Measurements from ENCODE around the gene METTL26. TPM values are rescaled to one million over a fixed set of nuclear protein-coding genes. Genes with fewer than 3 reads are reported as not detected.

Gene METTL26
- total and polyA plus RNA-seq, 11 donors = 39.6 to 187 (median 58.5) TPM

DNA sequence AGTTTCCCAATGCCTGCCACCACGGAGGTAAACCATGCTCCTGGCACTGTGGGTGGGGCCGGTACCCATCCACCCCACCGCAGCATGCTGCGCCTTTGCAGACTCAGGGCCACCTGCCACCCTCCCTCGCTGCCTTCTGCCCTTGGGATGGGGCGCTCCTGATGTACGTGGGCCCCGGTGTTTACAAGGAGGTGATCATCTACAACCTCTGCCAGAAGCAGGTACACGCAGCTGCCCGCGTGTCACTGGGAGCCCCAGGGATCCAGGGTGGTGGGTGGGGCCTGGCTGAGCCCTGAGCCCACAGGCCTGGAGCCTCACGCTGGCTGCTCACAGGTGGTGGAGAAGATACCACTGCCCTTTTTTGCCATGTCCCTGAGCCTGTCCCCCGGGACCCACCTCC is 30.5 kb upstream of the METTL26 start:
- WGBS, 4 donors = 87 to 93% (median 90%) methylated on average over 3 to 13 of the region's 13 CpGs
- ATAC-seq (no peak), DNase-seq (no peak)
- no peak for TF ChIP-seq POLR2A (IDR thresholded peaks at IDR 0.05)
- TF ChIP-seq, protein P1, sequence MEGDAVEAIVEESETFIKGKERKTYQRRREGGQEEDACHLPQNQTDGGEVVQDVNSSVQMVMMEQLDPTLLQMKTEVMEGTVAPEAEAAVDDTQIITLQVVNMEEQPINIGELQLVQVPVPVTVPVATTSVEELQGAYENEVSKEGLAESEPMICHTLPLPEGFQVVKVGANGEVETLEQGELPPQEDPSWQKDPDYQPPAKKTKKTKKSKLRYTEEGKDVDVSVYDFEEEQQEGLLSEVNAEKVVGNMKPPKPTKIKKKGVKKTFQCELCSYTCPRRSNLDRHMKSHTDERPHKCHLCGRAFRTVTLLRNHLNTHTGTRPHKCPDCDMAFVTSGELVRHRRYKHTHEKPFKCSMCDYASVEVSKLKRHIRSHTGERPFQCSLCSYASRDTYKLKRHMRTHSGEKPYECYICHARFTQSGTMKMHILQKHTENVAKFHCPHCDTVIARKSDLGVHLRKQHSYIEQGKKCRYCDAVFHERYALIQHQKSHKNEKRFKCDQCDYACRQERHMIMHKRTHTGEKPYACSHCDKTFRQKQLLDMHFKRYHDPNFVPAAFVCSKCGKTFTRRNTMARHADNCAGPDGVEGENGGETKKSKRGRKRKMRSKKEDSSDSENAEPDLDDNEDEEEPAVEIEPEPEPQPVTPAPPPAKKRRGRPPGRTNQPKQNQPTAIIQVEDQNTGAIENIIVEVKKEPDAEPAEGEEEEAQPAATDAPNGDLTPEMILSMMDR (IDR thresholded peaks at IDR 0.05) = no peak
- Histone ChIP-seq H3K27me3 (no peaks in the 10 kb centered on the region), H3K36me3 (peaks cover 0 to 26% (median 24%) of the 10 kb centered on the region in 9 donors), H3K9me3 (no peaks in the 10 kb centered on the region), H3K4me1 (peaks cover 6 to 22% (median 18%) of the 10 kb centered on the region in 12 donors), H3K4me3 (no peak overlapping the region), H3K27ac (no peak overlapping the region)
- intact Hi-C loops (cut with DNase I) = loop anchor here in 2 of 10 donors (10.0 kb wide), 2 partner anchors 242 to 272 kb away; partner anchors contain the start of genes NME4 (in 2 of the 2) and RAB11FIP3 (in 1 of the 2)

DNA sequence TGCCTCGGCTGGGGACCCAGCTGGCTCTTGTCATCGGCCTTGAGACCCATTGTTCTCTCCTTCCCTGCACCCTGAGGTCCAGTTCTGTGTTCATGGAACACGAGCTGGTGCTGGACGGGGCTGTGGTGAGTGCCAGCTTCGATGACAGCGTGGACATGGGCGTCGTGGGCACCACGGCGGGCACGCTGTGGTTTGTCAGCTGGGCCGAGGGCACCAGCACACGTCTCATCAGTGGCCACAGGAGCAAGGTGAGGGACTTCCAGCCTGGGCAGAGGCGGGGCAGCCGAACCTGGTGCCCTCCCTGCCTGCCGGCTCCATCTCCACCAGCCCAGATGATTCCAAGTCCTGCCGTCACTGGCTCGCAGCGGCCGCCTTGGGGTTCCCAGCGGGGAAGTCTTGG is 26.5 kb upstream of the METTL26 start:
- no peak for DNase-seq
- no peak overlapping the region for H3K4me3 ChIP-seq
- H3K36me3 ChIP-seq = peaks cover 0 to 7% (median 0%) of the 10 kb centered on the region in 9 donors
- H3K27me3 ChIP-seq = no peaks in the 10 kb centered on the region
- no peak overlapping the region for H3K27ac ChIP-seq
- H3K4me1 ChIP-seq = peaks cover 3 to 24% (median 15%) of the 10 kb centered on the region in 12 donors
- no peak for TF ChIP-seq POLR2A (IDR thresholded peaks at IDR 0.05)
- TF ChIP-seq, protein P1 (IDR thresholded peaks at IDR 0.05) = no peak
- 94 to 98% (median 96%) methylated on average over 17 to 21 of the region's 21 CpGs for WGBS, 4 donors
- ATAC-seq = no peak
- intact Hi-C loops (cut with DNase I) = loop anchor here in 4 of 10 donors (5.0 to 10.0 kb wide), 4 partner anchors 80 to 268 kb away; partner anchors contain the start of genes NME4 (in 2 of the 4) and RAB11FIP3 (in 1 of the 4)
- no peaks in the 10 kb centered on the region for H3K9me3 ChIP-seq

DNA sequence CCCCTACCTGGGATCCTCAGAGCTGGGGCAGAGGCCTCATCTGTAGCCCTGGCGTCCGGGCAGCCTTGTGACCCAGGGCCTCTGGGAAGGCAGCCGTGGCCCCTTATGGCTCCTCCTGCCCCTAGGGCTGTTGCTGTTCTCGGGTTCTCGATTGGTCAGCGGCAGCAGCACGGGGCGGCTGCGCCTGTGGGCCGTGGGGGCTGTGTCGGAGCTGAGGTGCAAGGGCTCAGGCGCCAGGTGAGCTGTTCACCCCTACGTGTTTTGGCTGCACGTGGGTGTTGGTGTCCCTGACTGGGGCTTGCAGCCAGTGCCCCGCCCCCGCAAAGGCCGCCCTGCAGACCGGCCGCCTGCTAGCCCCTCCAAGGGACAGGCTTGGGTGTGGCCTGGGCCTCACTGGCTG is 26.0 kb upstream of the METTL26 start:
- no peak for DNase-seq
- intact Hi-C loops (cut with DNase I) = loop anchor here in 4 of 10 donors (5.0 to 10.0 kb wide), 4 partner anchors 80 to 267 kb away; partner anchors contain the start of genes NME4 (in 2 of the 4) and RAB11FIP3 (in 1 of the 4)
- H3K27me3 ChIP-seq = no peaks in the 10 kb centered on the region
- H3K4me1 ChIP-seq = peaks cover 0 to 19% (median 11%) of the 10 kb centered on the region in 12 donors
- 88 to 96% (median 94%) methylated on average over 3 to 19 of the region's 19 CpGs for WGBS, 4 donors
- no peak for TF ChIP-seq POLR2A (IDR thresholded peaks at IDR 0.05)
- TF ChIP-seq, protein P1 (IDR thresholded peaks at IDR 0.05) = no peak
- no peak for ATAC-seq
- H3K4me3 ChIP-seq = no peak overlapping the region
- no peaks in the 10 kb centered on the region for H3K9me3 ChIP-seq
- peaks cover 0 to 7% (median 0%) of the 10 kb centered on the region in 9 donors for H3K36me3 ChIP-seq
- H3K27ac ChIP-seq = no peak overlapping the region

DNA sequence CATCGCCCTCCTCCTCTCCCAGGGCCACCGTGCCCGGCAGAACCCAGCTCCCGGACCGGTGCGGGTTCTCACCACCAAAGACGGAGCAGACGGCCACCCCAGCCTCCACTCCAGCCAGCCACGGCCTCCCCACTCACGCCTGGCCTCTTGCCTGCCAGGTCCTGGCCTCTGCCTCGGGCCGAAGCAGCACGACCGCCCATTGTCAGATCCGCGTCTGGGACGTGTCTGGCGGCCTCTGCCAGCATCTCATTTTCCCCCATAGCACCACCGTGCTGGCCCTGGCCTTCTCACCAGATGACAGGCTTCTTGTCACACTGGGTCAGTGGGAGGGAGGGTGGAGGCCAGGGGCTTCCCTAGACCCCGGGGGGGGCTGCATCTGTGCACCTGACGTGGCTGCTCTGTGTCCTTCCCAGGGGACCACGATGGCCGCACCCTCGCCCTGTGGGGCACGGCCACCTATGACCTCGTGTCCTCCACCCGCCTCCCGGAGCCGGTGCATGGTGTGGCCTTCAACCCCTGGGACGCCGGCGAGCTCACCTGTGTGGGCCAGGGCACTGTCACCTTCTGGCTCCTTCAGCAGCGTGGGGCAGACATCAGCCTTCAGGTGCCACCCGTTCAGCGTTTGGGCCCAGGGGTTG is 25.2 kb upstream of the METTL26 start:
- 56 to 74% (median 60%) methylated on average over 16 to 35 of the region's 35 CpGs for WGBS, 4 donors
- intact Hi-C loops (cut with DNase I) = loop anchor here in 5 of 10 donors (2.0 to 10.0 kb wide), 6 partner anchors 79 to 267 kb away; partner anchors contain the start of genes NME4 (in 2 of the 5) and RAB11FIP3 (in 1 of the 5)
- ATAC-seq = peak in 3 of 4 donors; percentile 2
- Histone ChIP-seq H3K4me3 (peak overlapping the region in 5 of 12 donors; percentile 10 to 38 (median 24)), H3K27me3 (no peaks in the 10 kb centered on the region), H3K4me1 (peaks cover 0 to 16% (median 11%) of the 10 kb centered on the region in 12 donors), H3K36me3 (peaks cover 0 to 15% (median 0%) of the 10 kb centered on the region in 9 donors), H3K27ac (peak overlapping the region in 9 of 12 donors; percentile 27 to 78 (median 52)), H3K9me3 (no peaks in the 10 kb centered on the region)
- TF ChIP-seq, protein P1 (IDR thresholded peaks at IDR 0.05) = no peak
- TF ChIP-seq POLR2A (IDR thresholded peaks at IDR 0.05) = no peak
- DNase-seq = no peak

Measured in heart left ventricle (tissue), 16 donors.